ENCODE measurements around the gene SLC25A21.

Gene SLC25A21

DNA sequence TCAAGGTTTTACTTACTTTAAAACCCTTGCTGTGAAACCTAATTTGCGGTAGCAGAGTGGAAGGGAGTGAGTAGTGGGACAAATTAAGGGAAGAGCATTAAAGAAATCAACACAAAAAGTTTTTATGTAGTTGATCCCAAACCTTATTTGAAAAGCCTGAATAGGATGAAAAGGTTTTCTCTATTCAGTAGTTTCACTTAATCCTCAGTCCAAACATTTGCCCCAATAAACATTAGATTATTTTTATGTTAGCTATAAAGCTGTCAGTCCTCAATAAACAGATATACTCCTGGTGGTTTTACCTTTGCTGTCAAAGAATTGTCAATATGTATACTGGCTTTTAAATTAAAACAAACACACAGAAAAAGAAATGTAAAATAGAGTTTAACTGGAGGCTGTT is 374.8 kb downstream of the SLC25A21 start:
- H3K9me3 ChIP-seq (ENCODE audit: insufficient read depth, low read depth, low read length): no peaks in the 10 kb centered on the region
- H3K36me3 ChIP-seq (ENCODE audit: insufficient read depth, low read depth, low read length): no peaks in the 10 kb centered on the region
- no peak overlapping the region for H3K9ac ChIP-seq (ENCODE audit: low read depth, low read length)
- no peaks in the 10 kb centered on the region for H3K27me3 ChIP-seq (ENCODE audit: insufficient read depth, low read length)
- H3K4me1 ChIP-seq (ENCODE audit: insufficient read depth, low read length): no peaks in the 10 kb centered on the region
- no peak overlapping the region for H3K4me3 ChIP-seq (ENCODE audit: low read length)
- H3K27ac ChIP-seq (ENCODE audit: low read length): no peak overlapping the region

DNA sequence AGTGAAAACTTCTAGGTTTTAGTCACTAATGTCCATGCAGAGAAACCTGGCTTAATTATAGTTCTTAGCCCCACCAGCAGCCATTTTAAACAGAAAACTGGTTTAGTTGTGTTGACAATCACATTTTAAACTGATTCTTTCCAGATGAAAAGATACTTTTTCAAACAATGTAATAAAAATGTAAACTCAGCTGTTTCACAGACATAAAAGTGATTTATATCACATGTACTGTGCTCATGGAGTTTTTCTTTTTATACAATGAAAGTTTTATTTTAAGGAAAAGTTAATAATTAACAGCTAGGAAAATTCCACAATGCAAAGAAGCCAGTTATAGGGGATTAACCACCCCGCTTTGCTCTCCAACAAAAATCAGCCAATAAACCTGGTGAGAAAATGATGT is 381.0 kb downstream of the SLC25A21 start:
- H3K27ac ChIP-seq (ENCODE audit: low read length): no peak overlapping the region
- H3K4me1 ChIP-seq (ENCODE audit: insufficient read depth, low read length): no peaks in the 10 kb centered on the region
- no peaks in the 10 kb centered on the region for H3K27me3 ChIP-seq (ENCODE audit: insufficient read depth, low read length)
- H3K36me3 ChIP-seq (ENCODE audit: insufficient read depth, low read depth, low read length): no peaks in the 10 kb centered on the region
- no peak overlapping the region for H3K9ac ChIP-seq (ENCODE audit: low read depth, low read length)
- H3K4me3 ChIP-seq (ENCODE audit: low read length): no peak overlapping the region
- no peaks in the 10 kb centered on the region for H3K9me3 ChIP-seq (ENCODE audit: insufficient read depth, low read depth, low read length)

DNA sequence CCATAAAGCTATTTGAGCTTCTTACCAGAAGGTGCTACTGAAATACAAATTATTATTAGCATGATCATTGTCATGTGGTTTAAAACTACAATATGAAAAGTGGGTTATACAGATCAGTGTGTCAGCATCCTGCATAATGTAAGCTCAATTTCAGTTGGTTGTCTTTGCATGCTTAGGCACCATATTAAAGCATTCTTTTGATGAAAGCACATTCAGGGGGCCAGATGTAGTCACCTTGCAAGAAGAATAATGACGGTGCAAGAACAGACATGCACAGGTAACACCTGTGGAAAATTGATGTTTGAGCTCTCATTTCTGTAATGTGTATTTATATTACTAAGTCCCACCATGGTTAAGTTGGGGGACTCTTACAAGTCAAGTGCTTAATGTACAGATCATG is 386.9 kb downstream of the SLC25A21 start:
- Histone ChIP-seq H3K27ac (ENCODE audit: low read length) (no peak overlapping the region), H3K27me3 (ENCODE audit: insufficient read depth, low read length) (no peaks in the 10 kb centered on the region), H3K9me3 (ENCODE audit: insufficient read depth, low read depth, low read length) (peaks cover 6% of the 10 kb centered on the region; the same call in 1 of the 2 replicates), H3K9ac (ENCODE audit: low read depth, low read length) (no peak overlapping the region), H3K4me3 (ENCODE audit: low read length) (no peak overlapping the region), H3K4me1 (ENCODE audit: insufficient read depth, low read length) (no peaks in the 10 kb centered on the region), H3K36me3 (ENCODE audit: insufficient read depth, low read depth, low read length) (no peaks in the 10 kb centered on the region)

DNA sequence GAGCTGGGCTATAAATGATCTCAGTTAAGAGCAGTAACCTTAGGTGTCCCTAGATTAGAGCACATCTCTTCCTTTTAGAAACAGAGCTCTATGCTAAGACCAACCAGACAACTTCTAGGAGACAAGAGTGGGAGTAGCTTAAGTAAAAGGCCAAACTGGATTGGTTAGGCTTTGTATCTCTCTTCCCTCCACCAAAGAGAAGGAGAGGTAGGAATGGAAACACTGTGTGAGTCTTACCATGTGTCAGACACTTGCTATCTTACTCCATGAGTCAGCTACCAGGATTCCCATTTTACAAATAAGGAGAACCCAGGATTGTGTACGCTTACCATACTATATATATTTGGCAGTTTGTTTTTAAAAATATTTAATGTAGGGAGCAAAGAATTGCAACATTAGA is 387.9 kb downstream of the SLC25A21 start:
- no peaks in the 10 kb centered on the region for H3K4me1 ChIP-seq (ENCODE audit: insufficient read depth, low read length)
- no peaks in the 10 kb centered on the region for H3K36me3 ChIP-seq (ENCODE audit: insufficient read depth, low read depth, low read length)
- H3K9me3 ChIP-seq (ENCODE audit: insufficient read depth, low read depth, low read length): peaks cover 8% of the 10 kb centered on the region; the same call in 1 of the 2 replicates
- H3K4me3 ChIP-seq (ENCODE audit: low read length): no peak overlapping the region
- no peak overlapping the region for H3K27ac ChIP-seq (ENCODE audit: low read length)
- H3K27me3 ChIP-seq (ENCODE audit: insufficient read depth, low read length): no peaks in the 10 kb centered on the region
- H3K9ac ChIP-seq (ENCODE audit: low read depth, low read length): no peak overlapping the region

DNA sequence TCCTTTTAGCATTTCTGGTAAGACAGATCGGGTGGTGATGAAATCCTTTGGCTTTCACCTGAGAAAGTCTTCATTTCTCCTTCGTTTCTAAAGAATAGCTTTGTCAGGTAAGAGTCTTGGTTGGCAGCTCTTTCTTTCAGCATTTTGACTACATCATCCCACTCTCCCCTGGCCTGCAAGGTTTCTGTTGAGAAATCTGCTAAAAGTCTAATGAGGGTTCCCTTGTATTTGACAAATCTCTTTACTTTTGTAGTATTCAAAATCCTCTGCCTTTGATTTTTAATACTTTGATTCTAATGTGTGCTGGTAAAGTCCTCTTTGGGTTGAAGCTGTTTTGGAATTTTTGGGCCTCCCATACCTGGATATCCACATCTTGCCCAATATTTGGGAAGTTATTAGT is 390.5 kb downstream of the SLC25A21 start:
- Histone ChIP-seq H3K4me3 (ENCODE audit: low read length) (no peak overlapping the region), H3K4me1 (ENCODE audit: insufficient read depth, low read length) (no peaks in the 10 kb centered on the region), H3K27ac (ENCODE audit: low read length) (no peak overlapping the region), H3K27me3 (ENCODE audit: insufficient read depth, low read length) (no peaks in the 10 kb centered on the region), H3K36me3 (ENCODE audit: insufficient read depth, low read depth, low read length) (no peaks in the 10 kb centered on the region), H3K9ac (ENCODE audit: low read depth, low read length) (no peak overlapping the region), H3K9me3 (ENCODE audit: insufficient read depth, low read depth, low read length) (peaks cover 8% of the 10 kb centered on the region; the same call in 1 of the 2 replicates)

DNA sequence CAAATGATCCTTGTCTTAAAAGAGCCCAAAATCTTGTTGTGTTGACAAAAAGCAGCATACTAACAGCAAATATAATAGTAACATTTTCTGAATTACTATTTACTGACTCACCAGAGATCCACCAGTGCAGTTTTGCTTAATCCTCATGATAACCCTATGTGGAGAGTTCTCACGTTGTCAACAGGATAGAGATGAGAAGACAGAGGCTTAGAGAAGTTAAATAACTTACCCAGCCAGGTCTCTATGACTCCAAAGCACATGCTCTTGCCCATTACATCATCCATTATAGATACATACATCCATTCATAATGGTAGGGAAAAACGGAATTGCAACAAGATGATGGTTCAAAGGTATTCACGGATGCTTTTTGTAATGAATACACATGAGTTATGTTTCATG is 398.8 kb downstream of the SLC25A21 start:
- no peak overlapping the region for H3K27ac ChIP-seq (ENCODE audit: low read length)
- H3K36me3 ChIP-seq (ENCODE audit: insufficient read depth, low read depth, low read length): no peaks in the 10 kb centered on the region
- H3K27me3 ChIP-seq (ENCODE audit: insufficient read depth, low read length): no peaks in the 10 kb centered on the region
- no peaks in the 10 kb centered on the region for H3K9me3 ChIP-seq (ENCODE audit: insufficient read depth, low read depth, low read length)
- H3K4me3 ChIP-seq (ENCODE audit: low read length): no peak overlapping the region
- H3K9ac ChIP-seq (ENCODE audit: low read depth, low read length): no peak overlapping the region
- H3K4me1 ChIP-seq (ENCODE audit: insufficient read depth, low read length): no peaks in the 10 kb centered on the region

DNA sequence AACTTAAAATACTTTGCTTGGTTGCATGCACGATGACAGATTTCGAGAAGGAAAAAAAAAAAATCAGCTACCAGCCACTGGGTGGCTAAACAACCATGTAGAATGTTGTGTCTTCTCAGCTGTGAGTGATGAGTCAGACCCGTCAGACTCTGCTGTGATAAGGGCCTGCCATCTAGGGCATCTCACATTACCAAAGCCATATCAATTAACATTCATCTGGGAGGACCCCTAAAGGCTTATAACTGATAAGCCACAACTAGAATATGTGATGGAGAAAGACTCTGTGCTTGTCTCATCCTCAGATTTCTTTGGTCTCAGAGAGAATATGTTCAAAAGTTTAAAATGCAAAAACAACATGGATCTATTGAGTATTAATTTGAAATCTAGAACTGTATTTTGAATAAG is 399.3 kb downstream of the SLC25A21 start:
- Histone ChIP-seq H3K9me3 (ENCODE audit: insufficient read depth, low read depth, low read length) (no peaks in the 10 kb centered on the region), H3K4me3 (ENCODE audit: low read length) (no peak overlapping the region), H3K9ac (ENCODE audit: low read depth, low read length) (no peak overlapping the region), H3K36me3 (ENCODE audit: insufficient read depth, low read depth, low read length) (no peaks in the 10 kb centered on the region), H3K4me1 (ENCODE audit: insufficient read depth, low read length) (no peaks in the 10 kb centered on the region), H3K27me3 (ENCODE audit: insufficient read depth, low read length) (no peaks in the 10 kb centered on the region), H3K27ac (ENCODE audit: low read length) (no peak overlapping the region)

DNA sequence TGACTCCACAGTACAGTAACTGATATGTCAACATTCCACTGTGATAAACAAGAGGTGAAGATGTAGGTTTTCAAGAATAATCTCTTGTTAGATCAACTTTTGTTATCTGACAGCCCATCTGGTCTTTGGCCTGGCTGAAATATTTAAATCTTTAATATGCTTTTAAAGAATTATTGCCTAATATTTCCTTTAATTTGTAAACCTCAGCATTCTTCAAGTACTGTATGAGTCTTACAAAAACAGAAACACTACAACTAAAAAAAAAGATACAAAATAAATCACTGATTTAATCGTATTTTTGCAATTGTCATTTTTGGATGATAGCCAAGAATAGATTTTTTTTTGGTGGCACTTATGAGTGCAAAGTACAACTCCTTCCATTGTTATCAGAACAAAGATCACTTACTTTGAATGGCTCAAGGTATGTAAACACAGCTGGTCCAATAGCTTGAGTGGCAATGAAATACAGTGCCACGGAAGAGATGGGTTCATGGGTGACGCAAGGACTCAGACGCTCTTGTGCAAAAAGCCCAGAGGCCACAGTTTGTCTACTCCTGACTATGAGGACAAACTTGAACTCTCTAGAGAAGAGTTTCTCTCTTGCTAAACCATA is 401.3 kb downstream of the SLC25A21 start:
- H3K27me3 ChIP-seq (ENCODE audit: insufficient read depth, low read length): no peaks in the 10 kb centered on the region
- no peaks in the 10 kb centered on the region for H3K9me3 ChIP-seq (ENCODE audit: insufficient read depth, low read depth, low read length)
- H3K4me1 ChIP-seq (ENCODE audit: insufficient read depth, low read length): peaks cover 12% of the 10 kb centered on the region
- H3K9ac ChIP-seq (ENCODE audit: low read depth, low read length): no peak overlapping the region
- H3K27ac ChIP-seq (ENCODE audit: low read length): no peak overlapping the region
- no peaks in the 10 kb centered on the region for H3K36me3 ChIP-seq (ENCODE audit: insufficient read depth, low read depth, low read length)
- H3K4me3 ChIP-seq (ENCODE audit: low read length): no peak overlapping the region

DNA sequence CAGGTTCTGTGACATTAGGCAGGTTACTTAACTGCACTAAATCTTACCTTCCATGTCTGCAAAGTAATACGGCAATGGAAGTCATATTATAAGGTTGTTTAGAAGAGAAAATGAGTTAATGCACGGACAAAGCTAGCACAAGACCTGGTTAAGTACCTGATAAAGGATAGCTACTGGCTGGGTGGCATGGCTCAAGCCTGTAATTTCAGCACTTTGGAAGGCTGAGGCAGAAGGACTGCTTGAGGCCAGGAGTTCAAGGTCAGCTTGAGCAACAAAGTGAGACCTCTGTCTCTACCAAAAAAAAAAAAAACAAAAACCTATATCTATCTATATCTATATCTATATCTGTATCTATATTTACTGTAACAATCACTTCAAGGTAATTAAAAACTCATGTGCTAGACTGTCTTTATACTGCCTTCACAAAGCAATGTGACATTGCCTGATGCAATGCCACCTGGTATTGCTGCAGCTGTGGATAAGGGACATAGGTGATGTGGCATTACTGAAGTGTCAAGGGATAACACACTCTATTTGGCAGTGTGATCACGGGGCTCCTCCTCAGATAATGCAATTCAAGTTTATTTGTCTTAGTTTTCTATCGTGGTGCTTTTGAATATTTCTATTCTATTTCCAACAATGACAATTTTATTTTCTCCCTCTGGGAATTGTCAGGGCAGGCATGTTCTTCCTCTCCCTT is 403.6 kb downstream of the SLC25A21 start:
- Histone ChIP-seq H3K4me3 (ENCODE audit: low read length) (no peak overlapping the region), H3K9me3 (ENCODE audit: insufficient read depth, low read depth, low read length) (no peaks in the 10 kb centered on the region), H3K4me1 (ENCODE audit: insufficient read depth, low read length) (peaks cover 21% of the 10 kb centered on the region), H3K27me3 (ENCODE audit: insufficient read depth, low read length) (no peaks in the 10 kb centered on the region), H3K36me3 (ENCODE audit: insufficient read depth, low read depth, low read length) (no peaks in the 10 kb centered on the region), H3K9ac (ENCODE audit: low read depth, low read length) (no peak overlapping the region), H3K27ac (ENCODE audit: low read length) (no peak overlapping the region)

DNA sequence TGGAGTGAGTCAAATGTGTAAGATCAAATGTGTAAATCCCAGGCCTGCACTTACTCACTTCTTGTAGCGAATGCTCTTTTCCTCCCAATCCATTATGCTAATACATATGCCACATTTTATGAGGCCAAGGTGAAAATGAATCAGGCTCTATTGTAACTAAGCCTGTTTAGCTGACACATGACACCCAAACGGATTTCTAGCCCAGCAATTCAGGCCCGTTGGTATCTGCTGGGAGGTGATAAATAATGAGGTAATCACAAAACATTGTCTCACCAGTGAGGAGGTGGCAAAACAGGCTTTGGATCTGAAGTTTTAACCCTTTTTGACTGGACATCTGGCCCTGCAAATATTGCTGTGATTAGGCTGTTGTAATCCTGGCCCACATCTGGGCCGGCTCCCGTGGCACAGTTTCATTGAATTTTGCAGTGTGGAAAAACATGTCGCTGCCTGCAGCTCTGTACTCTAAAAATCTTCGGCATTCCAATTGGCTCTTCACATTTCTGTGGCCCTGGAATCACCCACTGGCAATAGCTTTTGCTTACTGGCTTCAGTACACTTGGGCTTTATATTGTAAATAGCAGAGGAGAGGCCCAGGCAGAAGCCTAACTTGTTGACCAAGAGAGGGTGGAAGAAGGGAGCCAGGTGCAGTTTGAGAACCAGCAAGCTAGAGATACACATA is 404.7 kb downstream of the SLC25A21 start:
- H3K27ac ChIP-seq (ENCODE audit: low read length): no peak overlapping the region
- no peaks in the 10 kb centered on the region for H3K36me3 ChIP-seq (ENCODE audit: insufficient read depth, low read depth, low read length)
- peak overlapping the region; percentile 35; the same call in 1 of the 2 replicates for H3K9ac ChIP-seq (ENCODE audit: low read depth, low read length)
- H3K4me3 ChIP-seq (ENCODE audit: low read length): no peak overlapping the region
- no peaks in the 10 kb centered on the region for H3K9me3 ChIP-seq (ENCODE audit: insufficient read depth, low read depth, low read length)
- H3K4me1 ChIP-seq (ENCODE audit: insufficient read depth, low read length): peaks cover 25% of the 10 kb centered on the region
- H3K27me3 ChIP-seq (ENCODE audit: insufficient read depth, low read length): no peaks in the 10 kb centered on the region

DNA sequence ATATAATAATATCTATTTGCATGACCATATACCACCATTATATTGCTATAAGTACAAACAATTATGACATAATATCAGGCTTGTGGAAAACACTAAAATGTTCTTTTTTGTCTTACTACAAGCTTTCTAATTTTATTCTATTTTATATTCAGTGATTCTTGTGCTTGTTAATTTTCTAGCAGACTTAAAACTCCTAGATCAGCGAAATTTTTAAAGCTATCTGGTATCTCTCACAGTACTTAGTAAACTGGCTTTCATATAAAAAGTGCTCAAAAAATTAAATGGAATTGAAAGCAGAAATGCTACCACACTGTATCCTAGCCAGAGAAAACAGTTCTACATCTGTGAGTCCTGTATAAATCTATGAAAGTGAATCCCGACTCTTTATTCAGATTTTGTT is 405.4 kb downstream of the SLC25A21 start:
- Histone ChIP-seq H3K4me3 (ENCODE audit: low read length) (no peak overlapping the region), H3K36me3 (ENCODE audit: insufficient read depth, low read depth, low read length) (no peaks in the 10 kb centered on the region), H3K27me3 (ENCODE audit: insufficient read depth, low read length) (no peaks in the 10 kb centered on the region), H3K9ac (ENCODE audit: low read depth, low read length) (0 out of 2 replicates have a peak overlapping the region, but pooled peaks have one; percentile 35), H3K27ac (ENCODE audit: low read length) (no peak overlapping the region), H3K4me1 (ENCODE audit: insufficient read depth, low read length) (peaks cover 25% of the 10 kb centered on the region), H3K9me3 (ENCODE audit: insufficient read depth, low read depth, low read length) (no peaks in the 10 kb centered on the region)

Data from iPS-20b (cell line).